Choroid plexus epithelial cell (primary cell): Measurements from ENCODE around the gene LDB2.

Source experiments
- DNase-seq: peaks from one replicate; pipeline ENCODE4 v3.0.0-alpha.2; 2010; ENCODE audit warnings: low read depth
- H3K4me3 ChIP-seq: 2 replicates; pipeline ENCODE4 v1.5.1; 2011; ENCODE audit warnings: low read depth, mild to moderate bottlenecking, control low read depth, low read length, moderate library complexity
- TF ChIP-seq, protein P1 (sequence below): conservative IDR thresholded peaks from 2 replicates; pipeline ENCODE4 v1.5.1; 2011; ENCODE audit warnings: low read depth, mild to moderate bottlenecking, control low read depth, inconsistent platforms, low read length, moderate library complexity

The LDB2 gene

DNA sequence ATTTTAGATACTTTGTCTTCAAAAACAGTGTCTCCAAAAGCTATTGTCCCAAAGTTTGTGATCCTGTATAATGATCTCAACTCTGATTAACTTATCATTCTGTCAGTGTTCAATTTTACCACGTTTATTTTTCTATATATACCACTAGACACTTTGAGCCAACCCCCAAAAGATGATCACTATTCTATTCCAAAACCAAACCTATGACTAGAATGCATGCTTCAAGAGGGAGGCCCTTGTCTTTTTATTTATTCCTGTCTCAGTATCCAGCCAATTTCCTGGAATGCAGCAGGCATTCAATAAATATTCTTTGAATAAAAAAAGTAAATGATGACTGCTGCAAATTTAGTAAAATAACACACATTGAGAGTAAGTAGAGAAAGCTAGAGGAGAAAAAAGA lies 275.6 kb downstream of the LDB2 start:
- TF ChIP-seq, protein P1, sequence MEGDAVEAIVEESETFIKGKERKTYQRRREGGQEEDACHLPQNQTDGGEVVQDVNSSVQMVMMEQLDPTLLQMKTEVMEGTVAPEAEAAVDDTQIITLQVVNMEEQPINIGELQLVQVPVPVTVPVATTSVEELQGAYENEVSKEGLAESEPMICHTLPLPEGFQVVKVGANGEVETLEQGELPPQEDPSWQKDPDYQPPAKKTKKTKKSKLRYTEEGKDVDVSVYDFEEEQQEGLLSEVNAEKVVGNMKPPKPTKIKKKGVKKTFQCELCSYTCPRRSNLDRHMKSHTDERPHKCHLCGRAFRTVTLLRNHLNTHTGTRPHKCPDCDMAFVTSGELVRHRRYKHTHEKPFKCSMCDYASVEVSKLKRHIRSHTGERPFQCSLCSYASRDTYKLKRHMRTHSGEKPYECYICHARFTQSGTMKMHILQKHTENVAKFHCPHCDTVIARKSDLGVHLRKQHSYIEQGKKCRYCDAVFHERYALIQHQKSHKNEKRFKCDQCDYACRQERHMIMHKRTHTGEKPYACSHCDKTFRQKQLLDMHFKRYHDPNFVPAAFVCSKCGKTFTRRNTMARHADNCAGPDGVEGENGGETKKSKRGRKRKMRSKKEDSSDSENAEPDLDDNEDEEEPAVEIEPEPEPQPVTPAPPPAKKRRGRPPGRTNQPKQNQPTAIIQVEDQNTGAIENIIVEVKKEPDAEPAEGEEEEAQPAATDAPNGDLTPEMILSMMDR, result no peak
- DNase-seq, result no peak
- no peak overlapping the region for H3K4me3 ChIP-seq

DNA sequence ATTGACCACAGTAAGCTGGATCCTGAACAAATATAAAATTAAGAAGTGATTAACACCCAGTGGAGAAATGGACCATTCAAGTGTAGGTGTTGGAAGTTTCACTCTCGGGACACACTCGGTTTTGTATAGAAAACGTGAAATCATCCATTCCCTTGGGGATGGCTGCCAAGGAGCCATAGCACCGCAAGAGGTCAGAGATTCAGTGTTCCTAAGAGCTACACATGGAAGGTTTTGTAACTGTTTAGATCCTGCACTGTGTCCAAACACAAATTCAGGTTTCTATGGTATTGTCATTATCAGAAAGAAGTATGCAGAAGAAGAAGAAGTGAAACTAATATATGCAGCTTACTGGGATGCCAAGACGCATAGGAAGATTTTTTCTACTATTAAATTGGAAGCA lies 281.0 kb downstream of the LDB2 start:
- DNase-seq, result peak; percentile 88
- H3K4me3 ChIP-seq, result peak overlapping the region; percentile 28
- TF ChIP-seq, protein P1, result no peak

DNA sequence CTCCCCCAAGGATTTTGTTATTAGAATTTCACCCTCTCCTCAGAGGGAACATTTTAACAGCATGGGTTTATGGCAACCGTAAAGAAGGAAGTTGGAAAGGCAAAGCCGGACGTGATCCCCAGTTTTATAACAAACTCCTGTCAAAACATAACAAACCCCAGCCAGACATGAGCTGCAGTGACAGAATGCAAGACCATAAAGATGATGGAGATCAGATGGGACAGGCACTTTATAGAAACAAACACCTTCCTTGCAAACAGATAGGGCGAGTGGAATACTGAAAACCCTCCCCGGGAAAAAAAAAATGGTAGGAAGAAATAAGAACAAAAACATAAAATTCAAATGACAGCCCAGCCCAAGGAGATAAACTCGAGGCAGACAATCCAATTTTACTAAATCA lies 281.4 kb downstream of the LDB2 start:
- DNase-seq, result no peak
- TF ChIP-seq, protein P1, result no peak
- H3K4me3 ChIP-seq, result peak overlapping the region; percentile 28

DNA sequence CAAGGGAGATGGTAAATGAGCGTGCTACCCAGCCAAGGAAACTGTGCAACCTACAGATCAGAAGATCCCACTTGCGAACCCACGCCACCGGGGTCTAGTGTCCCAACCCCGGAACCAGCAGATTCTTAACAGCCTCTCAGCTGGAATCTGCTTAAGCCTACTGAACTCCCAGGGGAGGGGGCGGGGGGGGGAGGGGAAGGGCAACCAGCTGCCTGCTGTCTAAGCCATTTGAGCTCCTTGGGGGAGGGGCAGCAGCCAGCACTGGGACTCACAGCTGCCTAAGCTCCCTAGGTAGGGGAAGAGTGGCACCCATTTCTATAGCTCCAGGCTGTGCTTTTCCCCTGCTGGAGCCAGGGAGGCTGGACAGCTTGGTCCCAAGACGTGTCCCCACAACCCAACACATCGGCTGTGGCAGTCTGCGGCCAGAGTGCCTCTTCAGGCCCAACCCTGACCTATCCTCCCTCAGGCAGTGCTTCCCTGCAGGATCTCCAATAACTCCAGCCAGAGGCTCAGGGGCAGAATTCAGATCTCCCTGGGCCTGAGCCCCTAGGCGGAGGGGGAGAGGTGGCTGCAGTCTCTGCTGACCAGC lies 289.2 kb downstream of the LDB2 start:
- no peak for DNase-seq
- no peak overlapping the region for H3K4me3 ChIP-seq
- TF ChIP-seq, protein P1, result no peak

DNA sequence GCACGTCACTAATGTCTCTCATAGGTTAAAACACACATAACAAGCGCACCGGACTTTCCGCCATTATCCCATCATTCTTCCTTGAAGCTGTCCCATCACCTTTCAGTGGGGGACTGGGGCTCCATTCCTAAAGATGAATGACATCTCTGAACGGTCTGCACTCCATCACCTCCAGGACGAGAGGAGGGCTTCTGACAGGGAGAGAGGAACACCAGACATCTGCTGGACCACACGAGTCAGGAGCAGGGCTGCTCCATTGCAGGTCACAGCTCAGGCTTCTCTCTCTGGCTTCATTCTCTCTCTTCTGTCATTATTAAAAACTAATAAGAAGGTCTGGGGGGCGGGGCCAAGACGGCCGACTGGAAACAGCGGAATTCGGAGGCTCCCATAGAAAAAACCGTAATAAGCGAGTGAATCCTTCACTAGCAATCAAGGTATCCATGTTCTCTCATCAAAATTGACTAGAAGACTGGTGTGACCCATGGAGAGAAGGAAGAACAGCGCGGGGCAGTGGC lies 289.8 kb downstream of the LDB2 start:
- DNase-seq, result no peak
- no peak overlapping the region for H3K4me3 ChIP-seq
- TF ChIP-seq, protein P1, result no peak

DNA sequence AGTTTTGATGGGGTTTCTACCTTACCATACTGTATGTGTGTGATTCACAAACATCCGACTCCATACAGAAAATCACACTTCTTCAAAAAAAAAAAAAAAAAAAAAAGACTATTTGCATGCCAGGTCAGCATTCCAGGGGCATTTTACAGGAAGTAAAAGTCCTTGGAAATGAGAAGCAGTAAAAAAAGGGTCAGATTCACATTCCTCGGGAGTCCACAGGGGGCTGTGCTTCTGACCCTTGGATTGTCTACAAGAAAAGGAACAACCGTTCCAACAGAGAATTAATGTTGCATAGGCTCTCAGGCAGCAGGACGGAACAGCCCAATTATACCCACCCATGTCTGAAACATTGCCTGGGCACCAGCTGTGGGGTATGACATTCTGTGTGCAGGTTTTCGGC lies 290.3 kb downstream of the LDB2 start:
- DNase-seq, result peak; percentile 81
- TF ChIP-seq, protein P1, result no peak
- H3K4me3 ChIP-seq, result no peak overlapping the region
